VCaP (cell line): ENCODE data around the gene RPTOR.

Source experiments
- H3K27ac ChIP-seq: fragments of 450-650 bp; 2 replicates; pipeline ENCODE4 v1.5.1; 2017
- CTCF ChIP-seq: fragments of 450-650 bp; conservative IDR thresholded peaks from 2 replicates; pipeline ENCODE4 v1.5.1; 2017; ENCODE audit warnings: mild to moderate bottlenecking, moderate library complexity

RPTOR gene

GRCh38 chr17:80657561-80657960 lies 112.9 kb downstream of the RPTOR start:
- no peak for TF ChIP-seq CTCF
- H3K27ac ChIP-seq = no peak overlapping the region

GRCh38 chr17:80658821-80659220 lies 114.2 kb downstream of the RPTOR start:
- H3K27ac ChIP-seq = no peak overlapping the region
- no peak for TF ChIP-seq CTCF

GRCh38 chr17:80659651-80660050 lies 115.0 kb downstream of the RPTOR start:
- no peak for TF ChIP-seq CTCF

GRCh38 chr17:80660527-80661198 lies 116.0 kb downstream of the RPTOR start:
- TF ChIP-seq CTCF = no peak
- no peak overlapping the region for H3K27ac ChIP-seq

More at GRCh38 chr17:80659651-80660050, 115.0 kb downstream of the RPTOR start:
- H3K27ac ChIP-seq = no peak overlapping the region

- no peak for TF ChIP-seq CTCF
- no peak overlapping the region for H3K27ac ChIP-seq
Observed at GRCh38 chr17:80662557-80662956, 117.9 kb downstream of the RPTOR start.

- no peak for TF ChIP-seq CTCF
- H3K27ac ChIP-seq = peak overlapping the region; percentile 35; the same call in 1 of the 2 replicates
Observed at GRCh38 chr17:80663781-80664206, 119.2 kb downstream of the RPTOR start.

- no peak for TF ChIP-seq CTCF
- peak overlapping the region; percentile 35; the same call in 1 of the 2 replicates for H3K27ac ChIP-seq
Observed at GRCh38 chr17:80664217-80664790, 119.7 kb downstream of the RPTOR start.
